ENCODE measurements around the gene COBL.

COBL gene

GRCh38 chr7:51138123-51139085 lies 178.2 kb downstream of the COBL start:
- DNase-seq: no peak

GRCh38 chr7:51135576-51135975 lies 181.0 kb downstream of the COBL start:
- no peak for DNase-seq

- peak; percentile 8 for DNase-seq
Observed at GRCh38 chr7:51134013-51134441, 182.6 kb downstream of the COBL start.

- no peak for DNase-seq
Observed at GRCh38 chr7:51132661-51133060, 183.9 kb downstream of the COBL start.

- no peak for DNase-seq
Observed at GRCh38 chr7:51129527-51130472, 186.8 kb downstream of the COBL start.

GRCh38 chr7:51128545-51129435 lies 187.8 kb downstream of the COBL start:
- DNase-seq: no peak

GRCh38 chr7:51127618-51127904 lies 189.0 kb downstream of the COBL start:
- no peak for DNase-seq

- DNase-seq: no peak
Observed at GRCh38 chr7:51126813-51127617, 189.6 kb downstream of the COBL start.

- no peak for DNase-seq
Observed at GRCh38 chr7:51126324-51126723, 190.3 kb downstream of the COBL start.

- no peak for DNase-seq
Observed at GRCh38 chr7:51124321-51124720, 192.3 kb downstream of the COBL start.

GRCh38 chr7:51123322-51124019 lies 193.1 kb downstream of the COBL start:
- peak; percentile 92 for DNase-seq

GRCh38 chr7:51121931-51122425 lies 194.6 kb downstream of the COBL start:
- no peak for DNase-seq

GRCh38 chr7:51121036-51121790 lies 195.4 kb downstream of the COBL start:
- no peak for DNase-seq

GRCh38 chr7:51118628-51119027 lies 198.0 kb downstream of the COBL start:
- DNase-seq: no peak

- no peak for DNase-seq
Observed at GRCh38 chr7:51114501-51114900, 202.1 kb downstream of the COBL start.

GRCh38 chr7:51113962-51114361 lies 202.6 kb downstream of the COBL start:
- DNase-seq: no peak

- no peak for DNase-seq
Observed at GRCh38 chr7:51113560-51113959, 203.0 kb downstream of the COBL start.

- no peak for DNase-seq
Observed at GRCh38 chr7:51111241-51111940, 205.2 kb downstream of the COBL start.

GRCh38 chr7:51108134-51108533 lies 208.5 kb downstream of the COBL start:
- no peak for DNase-seq

- DNase-seq: no peak
Observed at GRCh38 chr7:51104278-51104677, 212.3 kb downstream of the COBL start.

Measured in fibroblast of skin of right quadriceps (primary cell).